Measurements from ENCODE around the gene LMNTD1. TPM values are rescaled to one million over a fixed set of nuclear protein-coding genes. Genes with fewer than 3 reads are reported as not detected.
"Not testable (repeated sequence)": the region's sequence is repeated elsewhere in the genome, so short reads cannot be mapped to it uniquely, and the experiment has no call there.

The LMNTD1 gene

GRCh38 chr12:25433024-25433423, 120.1 kb downstream of the LMNTD1 start:
- Histone ChIP-seq H3K4me1 (ENCODE audit: control insufficient read depth in 2 of 2, insufficient read depth in 1 of 2, low read depth in 1 of 2, low read length in 2 of 2) (peaks cover 0 to 2% of the 10 kb centered on the region in 2 donors), H3K4me3 (ENCODE audit: low read length in 2 of 2) (no peak overlapping the region), H3K9ac (ENCODE audit: low read depth, low read length, poor library complexity) (no peak overlapping the region), H4K91ac (ENCODE audit: low read depth, low read length, poor library complexity) (no peak overlapping the region), H2AK5ac (ENCODE audit: low read depth, low read length) (no peak overlapping the region), H3K4me2 (ENCODE audit: insufficient read depth, low read length, poor library complexity, severe bottlenecking) (no peak overlapping the region), H2BK15ac (ENCODE audit: low read length) (no peak overlapping the region), H3K27me3 (ENCODE audit: control insufficient read depth in 3 of 3, insufficient read depth in 3 of 3, low read depth in 1 of 3, low read length in 3 of 3) (no peaks in the 10 kb centered on the region), H3K36me3 (replicated peaks in 1 of 2; ENCODE audit: control insufficient read depth in 2 of 2, insufficient read depth in 2 of 2, low read length in 2 of 2) (no peaks in the 10 kb centered on the region), H3K27ac (replicated peaks; ENCODE audit: low read length) (no peak overlapping the region), H3K23ac (ENCODE audit: low read depth, low read length, poor library complexity) (no peak overlapping the region), H3K9me3 (replicated peaks in 1 of 2; ENCODE audit: control insufficient read depth in 2 of 2, insufficient read depth in 1 of 2, low read depth in 1 of 2, low read length in 2 of 2) (no peaks in the 10 kb centered on the region), H2BK120ac (ENCODE audit: low read depth, low read length) (no peak overlapping the region), H2BK12ac (ENCODE audit: low read length) (no peak overlapping the region), H3K14ac (ENCODE audit: low read length) (no peak overlapping the region), H3K4ac (ENCODE audit: low read length) (no peak overlapping the region), H2BK5ac (ENCODE audit: low read length) (no peak overlapping the region), H2AFZ (ENCODE audit: low read length) (no peak overlapping the region), H4K8ac (ENCODE audit: low read depth, low read length) (no peak overlapping the region), H3K18ac (ENCODE audit: low read length) (no peak overlapping the region), H3K79me1 (ENCODE audit: low read depth, low read length) (no peaks in the 10 kb centered on the region)
- DNase-seq (ENCODE audit: low spot score) = no peak

DNA sequence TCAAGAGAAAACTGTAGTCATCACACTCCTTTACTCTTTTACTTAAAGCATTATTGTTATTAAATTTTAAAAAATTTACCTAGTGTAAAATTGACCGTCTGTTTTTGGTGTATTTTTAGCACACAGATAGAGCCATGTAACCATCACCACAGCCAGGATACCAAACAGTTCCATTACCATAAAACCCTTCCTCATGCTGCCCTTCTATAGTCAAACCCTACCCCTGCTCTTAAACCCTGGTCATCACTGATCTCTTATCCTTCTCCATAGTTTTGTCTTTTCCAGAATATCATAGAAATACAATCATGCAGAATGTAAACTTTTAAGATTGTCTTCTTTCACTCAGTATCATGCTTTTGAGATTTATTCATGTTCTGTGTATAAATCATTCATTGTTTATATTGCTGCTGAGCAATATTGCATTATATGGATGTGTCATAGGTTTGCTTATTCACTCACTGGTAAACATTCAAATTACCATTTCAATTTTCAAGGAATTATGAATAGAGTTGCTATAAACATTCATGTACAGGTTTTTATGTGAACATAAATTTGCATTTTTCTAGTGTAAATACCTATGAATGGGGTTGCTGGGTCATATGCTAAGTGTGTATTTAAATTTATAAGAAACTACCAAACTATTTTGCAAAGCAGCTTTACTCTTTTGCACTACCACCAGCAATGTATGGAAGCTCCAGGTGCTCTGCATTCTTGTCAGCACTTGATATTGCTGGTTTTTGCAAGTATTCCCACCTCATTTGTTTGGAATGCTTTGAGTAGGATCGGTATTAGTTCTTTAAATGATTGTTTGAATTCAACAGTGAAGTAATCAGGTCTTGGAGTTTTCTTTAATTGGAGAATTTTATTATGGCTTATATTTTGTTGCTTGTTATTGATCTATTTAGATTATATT, 125.5 kb downstream of the LMNTD1 start:
- Histone ChIP-seq H2AFZ (ENCODE audit: low read length) (no peak overlapping the region), H3K79me1 (ENCODE audit: low read depth, low read length) (no peaks in the 10 kb centered on the region), H3K23ac (ENCODE audit: low read depth, low read length, poor library complexity) (no peak overlapping the region), H2AK5ac (ENCODE audit: low read depth, low read length) (no peak overlapping the region), H3K9ac (ENCODE audit: low read depth, low read length, poor library complexity) (no peak overlapping the region), H3K18ac (ENCODE audit: low read length) (no peak overlapping the region), H2BK12ac (ENCODE audit: low read length) (no peak overlapping the region), H3K14ac (ENCODE audit: low read length) (no peak overlapping the region), H2BK5ac (ENCODE audit: low read length) (no peak overlapping the region), H3K4me1 (ENCODE audit: control insufficient read depth in 2 of 2, insufficient read depth in 1 of 2, low read depth in 1 of 2, low read length in 2 of 2) (no peaks in the 10 kb centered on the region), H4K8ac (ENCODE audit: low read depth, low read length) (no peak overlapping the region), H3K4me2 (ENCODE audit: insufficient read depth, low read length, poor library complexity, severe bottlenecking) (no peak overlapping the region), H2BK15ac (ENCODE audit: low read length) (no peak overlapping the region), H3K4ac (ENCODE audit: low read length) (no peak overlapping the region), H4K91ac (ENCODE audit: low read depth, low read length, poor library complexity) (no peak overlapping the region), H2BK120ac (ENCODE audit: low read depth, low read length) (no peak overlapping the region), H3K9me3 (replicated peaks in 1 of 2; ENCODE audit: control insufficient read depth in 2 of 2, insufficient read depth in 1 of 2, low read depth in 1 of 2, low read length in 2 of 2) (no peaks in the 10 kb centered on the region), H3K4me3 (ENCODE audit: low read length in 2 of 2) (no peak overlapping the region), H3K27me3 (ENCODE audit: control insufficient read depth in 3 of 3, insufficient read depth in 3 of 3, low read depth in 1 of 3, low read length in 3 of 3) (no peaks in the 10 kb centered on the region), H3K27ac (replicated peaks; ENCODE audit: low read length) (no peak overlapping the region), H3K36me3 (replicated peaks in 1 of 2; ENCODE audit: control insufficient read depth in 2 of 2, insufficient read depth in 2 of 2, low read length in 2 of 2) (no peaks in the 10 kb centered on the region)
- DNase-seq (ENCODE audit: low spot score) = no peak
- WGBS, 2 donors (ENCODE audit: extremely low coverage in 2 of 2, insufficient read length in 2 of 2, insufficient replicate concordance in 1 of 2) = no CpG with 5 or more reads among the region's 2 CpGs

GRCh38 chr12:25426821-25427220, 126.3 kb downstream of the LMNTD1 start:
- H2AFZ ChIP-seq (ENCODE audit: low read length); H3K23ac ChIP-seq (ENCODE audit: low read depth, low read length, poor library complexity); H3K4me2 ChIP-seq (ENCODE audit: insufficient read depth, low read length, poor library complexity, severe bottlenecking); H2AK5ac ChIP-seq (ENCODE audit: low read depth, low read length); H3K27ac ChIP-seq (replicated peaks; ENCODE audit: low read length); H3K36me3 ChIP-seq (replicated peaks in 1 of 2; ENCODE audit: control insufficient read depth in 2 of 2, insufficient read depth in 2 of 2, low read length in 2 of 2); H2BK12ac ChIP-seq (ENCODE audit: low read length); H3K9ac ChIP-seq (ENCODE audit: low read depth, low read length, poor library complexity); H3K4ac ChIP-seq (ENCODE audit: low read length); H3K79me1 ChIP-seq (ENCODE audit: low read depth, low read length); H3K4me3 ChIP-seq (ENCODE audit: low read length in 2 of 2); H3K9me3 ChIP-seq (replicated peaks in 1 of 2; ENCODE audit: control insufficient read depth in 2 of 2, insufficient read depth in 1 of 2, low read depth in 1 of 2, low read length in 2 of 2); H4K8ac ChIP-seq (ENCODE audit: low read depth, low read length); H3K18ac ChIP-seq (ENCODE audit: low read length); DNase-seq (ENCODE audit: low spot score); H2BK120ac ChIP-seq (ENCODE audit: low read depth, low read length); H3K27me3 ChIP-seq (ENCODE audit: control insufficient read depth in 3 of 3, insufficient read depth in 3 of 3, low read depth in 1 of 3, low read length in 3 of 3); H3K4me1 ChIP-seq (ENCODE audit: control insufficient read depth in 2 of 2, insufficient read depth in 1 of 2, low read depth in 1 of 2, low read length in 2 of 2); H2BK15ac ChIP-seq (ENCODE audit: low read length); H2BK5ac ChIP-seq (ENCODE audit: low read length); H4K91ac ChIP-seq (ENCODE audit: low read depth, low read length, poor library complexity); H3K14ac ChIP-seq (ENCODE audit: low read length): not testable (repeated sequence)
- WGBS, 2 donors (ENCODE audit: extremely low coverage in 2 of 2, insufficient read length in 2 of 2, insufficient replicate concordance in 1 of 2) = no CpG with 5 or more reads among the region's 6 CpGs

Small RNA genes within 50 kb of the gene (small RNA-seq; reads per million reads assigned to genes)
- gene TUBB4BP1 (ENCODE audit: insufficient read depth) = not detected

Data from neuronal stem cell (in vitro differentiated cells).